DND-41 (cell line): Measurements from ENCODE around the gene TAF4.

Experiments
- ATAC-seq: fragments of 200-7000 bp; cut with Tn5 transposase; 3 replicates; pipeline ENCODE4 v1.9.1; 2021; ENCODE audit warnings: low read depth; ENCODE audit not compliant: insufficient read depth
- DNase-seq: peaks from one replicate; pipeline ENCODE4 v3.0.0-alpha.2; 2020
- H2AFZ ChIP-seq: 2 replicates; pipeline ENCODE4 v1.6.0; 2012; ENCODE audit warnings: low read depth, low read length
- H3K27ac ChIP-seq: 2 replicates; pipeline ENCODE4 v1.5.1; 2012; ENCODE audit warnings: low read length, inconsistent platforms
- H3K27me3 ChIP-seq: fragments of 200-600 bp; sonication (generic); 2 replicates; pipeline ENCODE4 v1.6.0; 2012; ENCODE audit warnings: low read length, mild to moderate bottlenecking, inconsistent platforms; ENCODE audit not compliant: insufficient read depth, poor library complexity
- H3K36me3 ChIP-seq: 2 replicates; pipeline ENCODE4 v1.5.1; 2012; ENCODE audit warnings: low read length, inconsistent platforms; ENCODE audit not compliant: insufficient read depth
- H3K4me1 ChIP-seq: 2 replicates; pipeline ENCODE4 v1.5.1; 2012; ENCODE audit warnings: mild to moderate bottlenecking, low read length; ENCODE audit not compliant: insufficient read depth
- H3K4me2 ChIP-seq: 2 replicates; pipeline ENCODE4 v1.6.0; 2012; ENCODE audit warnings: mild to moderate bottlenecking, moderate library complexity, low read length, inconsistent platforms; ENCODE audit not compliant: insufficient read depth
- H3K4me3 ChIP-seq, 2 experiments: fragments of 200-600 bp in 1 of 2; shearing (Covaris generic) in 1 of 2; 2 replicates each; pipeline ENCODE4 v1.5.1; 2012 to 2016; ENCODE audit warnings: inconsistent platforms in 2 of 2, low read length in 2 of 2, mild to moderate bottlenecking in 2 of 2, low read depth in 1 of 2, moderate library complexity in 1 of 2
- H3K79me2 ChIP-seq: 2 replicates; pipeline ENCODE4 v1.6.0; 2012; ENCODE audit warnings: low read length, inconsistent platforms; ENCODE audit not compliant: insufficient read depth
- H3K9ac ChIP-seq: 2 replicates; pipeline ENCODE4 v1.6.0; 2012; ENCODE audit warnings: low read depth, mild to moderate bottlenecking, inconsistent platforms, low read length, moderate library complexity
- H3K9me3 ChIP-seq: 2 replicates; pipeline ENCODE4 v1.5.1; 2012; ENCODE audit warnings: low read length, moderate library complexity, mild to moderate bottlenecking, inconsistent platforms; ENCODE audit not compliant: insufficient read depth, severe bottlenecking
- H4K20me1 ChIP-seq: 2 replicates; pipeline ENCODE4 v1.6.0; 2012; ENCODE audit warnings: low read length; ENCODE audit not compliant: insufficient read depth
- CTCF ChIP-seq: IDR thresholded peaks from 2 replicates; pipeline ENCODE4 v1.5.1; 2012; ENCODE audit warnings: borderline replicate concordance, low read length, moderate library complexity, mild to moderate bottlenecking; ENCODE audit not compliant: poor library complexity, severe bottlenecking; ENCODE audit errors: extremely low read depth
- EZH2 ChIP-seq: IDR thresholded peaks from 3 replicates; pipeline ENCODE4 v1.6.1; 2012; ENCODE audit warnings: borderline replicate concordance, low read depth, mild to moderate bottlenecking, moderate library complexity, low read length, inconsistent platforms; ENCODE audit not compliant: severe bottlenecking

The TAF4 gene

DNA sequence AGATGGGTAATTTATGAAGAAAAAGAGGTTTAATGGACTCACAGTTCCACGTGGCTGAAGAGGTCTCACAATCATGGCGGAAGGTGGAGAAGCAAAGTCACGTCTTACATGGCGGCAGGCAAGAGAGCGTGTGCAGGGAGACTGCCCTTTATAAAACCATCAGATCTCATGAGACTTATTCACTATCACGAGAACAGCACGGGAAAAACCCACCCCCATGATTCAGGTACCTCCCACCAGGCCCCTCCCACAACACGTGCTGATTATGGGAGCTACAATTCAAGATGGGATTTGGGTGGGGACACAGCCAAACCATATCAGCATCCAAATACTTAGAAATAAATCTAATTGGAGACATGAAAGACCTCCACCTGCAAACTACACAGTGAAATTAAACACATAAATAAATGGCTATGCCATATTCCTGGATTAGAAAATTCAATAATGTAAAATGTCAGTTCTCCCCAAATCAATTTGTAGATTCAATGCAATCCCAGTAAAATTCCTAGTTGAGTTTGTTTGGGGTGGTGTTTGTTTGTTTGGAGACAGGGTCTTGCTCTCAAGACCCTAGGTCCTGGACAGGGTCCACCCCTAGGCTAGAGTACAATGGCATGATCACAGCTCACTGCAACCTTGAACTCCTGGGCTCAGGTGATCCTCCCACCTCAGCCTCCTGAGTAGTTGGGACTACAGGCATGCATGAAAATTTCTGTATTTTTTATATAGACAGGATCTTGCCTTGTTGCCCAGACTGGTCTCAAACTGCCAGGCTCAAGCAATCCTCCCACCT lies 101.6 kb downstream of the TAF4 start:
- no peaks in the 10 kb centered on the region for H3K4me1 ChIP-seq
- H3K27me3 ChIP-seq = no peaks in the 10 kb centered on the region
- no peak overlapping the region for H3K9ac ChIP-seq
- no peak overlapping the region for H3K4me3 ChIP-seq
- H3K79me2 ChIP-seq = no peaks in the 10 kb centered on the region
- H3K9me3 ChIP-seq = no peaks in the 10 kb centered on the region
- H3K36me3 ChIP-seq = no peaks in the 10 kb centered on the region
- H3K27ac ChIP-seq = no peak overlapping the region
- ATAC-seq (no peak), DNase-seq (no peak)
- no peak overlapping the region for H3K4me2 ChIP-seq
- TF ChIP-seq EZH2 (no peak), CTCF (no peak)
- H4K20me1 ChIP-seq = peaks cover 17% of the 10 kb centered on the region
- H2AFZ ChIP-seq = no peak overlapping the region

DNA sequence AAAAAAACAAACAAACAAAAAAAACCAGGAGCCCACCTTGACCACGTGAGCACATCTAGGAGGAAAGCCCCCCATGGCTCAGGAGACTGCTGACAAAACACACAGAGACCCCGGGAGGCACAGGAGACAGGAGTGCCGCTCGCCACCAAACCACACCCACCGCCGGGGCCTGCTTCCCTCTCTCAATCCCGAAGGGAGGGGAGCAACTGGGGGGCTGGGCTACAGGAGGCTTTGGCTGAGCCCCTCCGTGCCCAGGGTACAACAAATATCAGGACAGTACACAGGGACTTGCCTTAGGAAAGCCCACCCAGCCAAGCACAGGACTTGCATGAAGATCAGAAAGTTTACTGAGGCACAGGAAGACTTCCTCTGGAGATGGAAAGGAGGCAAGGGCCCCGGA lies 102.5 kb downstream of the TAF4 start:
- Histone ChIP-seq H4K20me1 (peaks cover 8% of the 10 kb centered on the region), H3K9me3 (no peaks in the 10 kb centered on the region), H3K9ac (no peak overlapping the region), H3K36me3 (no peaks in the 10 kb centered on the region), H3K4me2 (no peak overlapping the region), H3K27me3 (no peaks in the 10 kb centered on the region), H3K4me3 (no peak overlapping the region), H3K79me2 (no peaks in the 10 kb centered on the region), H2AFZ (no peak overlapping the region), H3K4me1 (no peaks in the 10 kb centered on the region), H3K27ac (no peak overlapping the region)
- DNase-seq (no peak), ATAC-seq (no peak)
- TF ChIP-seq CTCF = no peak
- TF ChIP-seq EZH2 = no peak

- no peak for ATAC-seq
- TF ChIP-seq CTCF = no peak
- TF ChIP-seq EZH2 = no peak
- H3K4me1 ChIP-seq = no peaks in the 10 kb centered on the region
- H3K4me2 ChIP-seq = no peak overlapping the region
- H3K27me3 ChIP-seq = no peaks in the 10 kb centered on the region
- no peak overlapping the region for H3K9ac ChIP-seq
- no peak overlapping the region for H3K27ac ChIP-seq
- no peaks in the 10 kb centered on the region for H3K9me3 ChIP-seq
- H3K79me2 ChIP-seq = no peaks in the 10 kb centered on the region
- no peak overlapping the region for H3K4me3 ChIP-seq
- no peak for DNase-seq
- no peaks in the 10 kb centered on the region; the same call in 1 of the 2 replicates for H4K20me1 ChIP-seq
- H2AFZ ChIP-seq = no peak overlapping the region
- H3K36me3 ChIP-seq = no peaks in the 10 kb centered on the region
Measured at GRCh38 chr20:61960836-61961235, 104.8 kb downstream of the TAF4 start.
